ENCODE results near the gene EEFSEC. TPM values are rescaled to one million over a fixed set of nuclear protein-coding genes. Genes with fewer than 3 reads are reported as not detected.

EEFSEC gene
- total RNA-seq, 1 donor: 5.1 TPM

DNA sequence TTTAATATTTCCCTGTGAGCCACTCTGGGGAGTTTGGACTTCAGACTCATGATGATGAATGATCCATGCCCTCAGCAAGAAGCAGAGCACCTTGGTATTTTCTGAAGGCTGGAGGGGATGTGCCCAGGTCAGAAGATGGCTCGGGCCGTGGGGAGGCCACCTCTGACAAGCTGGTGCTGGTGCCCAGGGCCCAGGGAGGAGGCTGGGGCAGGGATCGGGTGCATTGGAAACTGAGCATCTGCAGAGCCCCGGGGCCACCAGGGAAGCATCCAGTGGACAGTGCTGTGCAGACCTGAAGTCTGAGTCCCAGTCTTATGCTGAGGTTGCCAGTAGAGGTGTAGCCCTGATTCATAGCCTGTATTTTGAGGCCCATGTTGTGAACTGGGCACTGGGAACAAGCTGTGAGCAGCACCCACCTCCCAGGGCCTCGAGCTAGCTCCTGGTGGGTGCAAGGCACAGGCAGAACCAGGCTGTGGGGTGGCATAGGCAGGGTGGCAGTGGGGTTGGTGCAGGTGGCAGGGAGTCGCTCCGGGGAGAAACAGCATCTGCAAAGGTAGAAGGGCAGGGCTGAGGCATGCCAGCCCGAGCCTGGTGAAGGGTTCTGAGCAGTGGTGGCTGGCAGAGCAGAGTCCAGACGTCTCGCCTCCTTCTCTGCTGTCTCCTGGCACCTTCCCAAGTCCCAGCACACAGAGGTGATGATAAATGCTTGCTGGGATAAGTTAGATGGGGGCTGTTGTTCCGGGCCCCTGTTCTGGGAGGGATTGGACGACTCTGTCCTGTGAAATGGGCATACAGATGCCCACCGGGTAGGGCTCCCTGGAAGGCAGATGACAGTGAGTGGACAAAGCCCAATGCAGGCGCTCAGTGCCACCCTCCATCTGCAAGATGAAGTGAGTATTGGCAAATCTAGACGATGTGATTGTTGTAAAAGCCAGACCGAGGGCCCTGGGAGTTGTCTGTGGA lies 302.8 kb downstream of the EEFSEC start:
- no peak overlapping the region for H3K27ac ChIP-seq (ENCODE audit: low read depth, low read length)
- no peaks in the 10 kb centered on the region for H3K36me3 ChIP-seq (ENCODE audit: insufficient read depth, low read length)
- TF ChIP-seq, protein P1, sequence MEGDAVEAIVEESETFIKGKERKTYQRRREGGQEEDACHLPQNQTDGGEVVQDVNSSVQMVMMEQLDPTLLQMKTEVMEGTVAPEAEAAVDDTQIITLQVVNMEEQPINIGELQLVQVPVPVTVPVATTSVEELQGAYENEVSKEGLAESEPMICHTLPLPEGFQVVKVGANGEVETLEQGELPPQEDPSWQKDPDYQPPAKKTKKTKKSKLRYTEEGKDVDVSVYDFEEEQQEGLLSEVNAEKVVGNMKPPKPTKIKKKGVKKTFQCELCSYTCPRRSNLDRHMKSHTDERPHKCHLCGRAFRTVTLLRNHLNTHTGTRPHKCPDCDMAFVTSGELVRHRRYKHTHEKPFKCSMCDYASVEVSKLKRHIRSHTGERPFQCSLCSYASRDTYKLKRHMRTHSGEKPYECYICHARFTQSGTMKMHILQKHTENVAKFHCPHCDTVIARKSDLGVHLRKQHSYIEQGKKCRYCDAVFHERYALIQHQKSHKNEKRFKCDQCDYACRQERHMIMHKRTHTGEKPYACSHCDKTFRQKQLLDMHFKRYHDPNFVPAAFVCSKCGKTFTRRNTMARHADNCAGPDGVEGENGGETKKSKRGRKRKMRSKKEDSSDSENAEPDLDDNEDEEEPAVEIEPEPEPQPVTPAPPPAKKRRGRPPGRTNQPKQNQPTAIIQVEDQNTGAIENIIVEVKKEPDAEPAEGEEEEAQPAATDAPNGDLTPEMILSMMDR (IDR thresholded peaks at IDR 0.05; ENCODE audit: extremely low read depth, low read depth, low read length): no peak
- H4K20me1 ChIP-seq (ENCODE audit: insufficient read depth, low read length): no peaks in the 10 kb centered on the region
- no peak overlapping the region for H2AFZ ChIP-seq (ENCODE audit: low read length)
- no peak overlapping the region for H3K4me2 ChIP-seq (ENCODE audit: insufficient read depth, low read length)
- DNase-seq (ENCODE audit: insufficient read length, low spot score, missing footprints): no peak
- H3K4me1 ChIP-seq (ENCODE audit: insufficient read depth, low read length): no peaks in the 10 kb centered on the region
- H3K9me3 ChIP-seq (ENCODE audit: low read depth, low read length): no peaks in the 10 kb centered on the region
- H3K4me3 ChIP-seq (ENCODE audit: insufficient read depth, low read length): no peak overlapping the region
- peaks cover 53% of the 10 kb centered on the region for H3K27me3 ChIP-seq (ENCODE audit: insufficient read depth, low read length)
- no peaks in the 10 kb centered on the region for H3K79me2 ChIP-seq (ENCODE audit: insufficient read depth, low read length)

DNA sequence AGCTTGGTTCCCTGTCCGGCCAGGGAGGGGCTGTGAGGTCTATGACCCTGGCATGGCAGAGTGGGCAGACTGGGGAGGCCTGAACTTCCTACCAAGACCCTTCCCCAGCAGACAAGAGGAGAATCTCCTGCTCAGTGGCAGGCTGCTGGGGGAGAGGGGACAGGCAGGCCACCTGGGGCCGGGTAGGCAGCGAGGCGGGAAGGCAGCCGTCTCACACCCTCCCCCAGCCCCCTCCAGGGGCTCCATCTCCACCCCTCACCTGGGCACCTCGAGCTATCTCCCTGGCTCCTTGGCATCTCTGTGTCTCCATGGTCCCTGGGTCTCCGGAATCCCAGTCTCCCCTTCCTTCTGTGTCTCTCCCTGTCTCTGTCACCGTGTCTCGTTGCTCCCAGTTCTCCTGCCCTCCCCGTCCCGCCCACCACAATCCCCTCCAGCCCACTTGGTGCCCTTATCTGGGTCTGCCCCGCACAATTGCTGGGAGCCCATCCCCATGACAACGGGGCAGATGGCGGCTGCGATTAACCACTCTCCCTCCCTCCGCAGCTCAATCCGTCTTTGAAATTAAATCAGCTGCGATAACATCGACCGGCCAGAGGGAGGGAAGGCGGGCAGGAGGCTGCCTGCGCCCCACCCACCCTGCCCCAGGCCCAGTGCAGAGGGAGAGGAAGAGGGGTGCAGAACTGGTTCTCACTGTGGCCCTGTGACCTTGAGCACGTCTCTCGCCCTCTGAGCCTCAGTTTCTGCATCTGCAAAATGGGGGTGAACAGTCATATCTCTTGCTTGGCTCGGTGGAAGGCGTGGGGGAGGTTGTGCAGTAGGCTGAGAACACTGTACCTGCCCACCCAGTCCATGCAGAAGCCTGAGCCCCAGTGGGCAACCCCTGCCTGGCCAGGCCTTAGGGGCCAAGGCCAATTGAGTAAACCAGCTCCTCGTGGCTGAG lies 303.8 kb downstream of the EEFSEC start:
- peaks cover 45% of the 10 kb centered on the region for H3K27me3 ChIP-seq (ENCODE audit: insufficient read depth, low read length)
- H3K4me1 ChIP-seq (ENCODE audit: insufficient read depth, low read length): no peaks in the 10 kb centered on the region
- DNase-seq (ENCODE audit: insufficient read length, low spot score, missing footprints): no peak
- no peak overlapping the region for H3K4me3 ChIP-seq (ENCODE audit: insufficient read depth, low read length)
- H3K27ac ChIP-seq (ENCODE audit: low read depth, low read length): no peak overlapping the region
- no peaks in the 10 kb centered on the region for H3K9me3 ChIP-seq (ENCODE audit: low read depth, low read length)
- H2AFZ ChIP-seq (ENCODE audit: low read length): no peak overlapping the region
- H4K20me1 ChIP-seq (ENCODE audit: insufficient read depth, low read length): no peaks in the 10 kb centered on the region
- TF ChIP-seq, protein P1 (IDR thresholded peaks at IDR 0.05; ENCODE audit: extremely low read depth, low read depth, low read length): no peak
- H3K36me3 ChIP-seq (ENCODE audit: insufficient read depth, low read length): no peaks in the 10 kb centered on the region
- no peaks in the 10 kb centered on the region for H3K79me2 ChIP-seq (ENCODE audit: insufficient read depth, low read length)
- no peak overlapping the region for H3K4me2 ChIP-seq (ENCODE audit: insufficient read depth, low read length)

DNA sequence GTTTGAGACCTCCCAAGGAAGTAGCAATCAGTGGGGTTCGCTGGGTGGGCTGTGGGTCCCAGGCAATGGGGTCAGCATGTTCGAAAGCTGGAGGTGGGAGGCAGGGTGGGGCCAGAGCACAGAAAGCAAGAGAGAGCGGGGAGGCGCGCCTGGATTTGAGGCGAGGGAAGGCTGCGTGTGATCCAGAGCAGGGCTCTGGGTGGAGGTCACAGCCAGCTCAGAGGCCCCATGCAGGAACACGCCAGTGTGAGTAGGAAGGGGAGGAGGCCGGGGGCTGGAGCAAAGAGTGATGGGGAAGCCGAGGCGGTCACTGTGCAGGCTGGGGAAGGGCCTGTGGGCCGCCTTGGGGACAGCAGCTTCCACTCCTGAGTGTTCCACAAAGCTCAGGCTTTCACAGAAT lies 304.7 kb downstream of the EEFSEC start:
- Histone ChIP-seq H3K27ac (ENCODE audit: low read depth, low read length) (no peak overlapping the region), H3K4me3 (ENCODE audit: insufficient read depth, low read length) (no peak overlapping the region), H4K20me1 (ENCODE audit: insufficient read depth, low read length) (no peaks in the 10 kb centered on the region), H3K9me3 (ENCODE audit: low read depth, low read length) (no peaks in the 10 kb centered on the region), H3K27me3 (ENCODE audit: insufficient read depth, low read length) (peaks cover 41% of the 10 kb centered on the region), H3K4me2 (ENCODE audit: insufficient read depth, low read length) (no peak overlapping the region), H3K79me2 (ENCODE audit: insufficient read depth, low read length) (no peaks in the 10 kb centered on the region), H2AFZ (ENCODE audit: low read length) (no peak overlapping the region), H3K4me1 (ENCODE audit: insufficient read depth, low read length) (no peaks in the 10 kb centered on the region), H3K36me3 (ENCODE audit: insufficient read depth, low read length) (no peaks in the 10 kb centered on the region)
- DNase-seq (ENCODE audit: insufficient read length, low spot score, missing footprints): no peak
- TF ChIP-seq, protein P1 (IDR thresholded peaks at IDR 0.05; ENCODE audit: extremely low read depth, low read depth, low read length): no peak

Small RNA genes within 50 kb of the gene (small RNA-seq; reads per million reads assigned to genes)
- not detected for gene RNU6-823P

Other genes starting within 250 kb of the EEFSEC start
- not detected in 2 replicates for gene KBTBD12, start 238.2 kb upstream of the EEFSEC start, total RNA-seq
- 350 and 355 TPM in 2 replicates for gene SEC61A1, start 101.0 kb upstream of the EEFSEC start, total RNA-seq
- 40.1 and 41.6 TPM in 2 replicates for gene RUVBL1, start 29.7 kb upstream of the EEFSEC start, total RNA-seq